Activated B cell treated with CpG ODN at 0.5 μM for 24 hours (primary cell): ENCODE results near the gene PFKL. TPM values are rescaled to one million over a fixed set of nuclear protein-coding genes. Genes with fewer than 3 reads are reported as not detected.

Source experiments
- ATAC-seq: fragments of 200-7000 bp; cut with Tn5 transposase; one replicate; pipeline ENCODE4 v1.10.0; 2021; ENCODE audit warnings: low read depth, mild to moderate bottlenecking, moderate library complexity
- CTCF ChIA-PET: fragments of 350-600 bp; sonication (Branson Sonifier 250); formaldehyde crosslinking; loops from one replicate; lab custom pipeline; 2021; ENCODE audit warnings: antibody characterized with exemption; lab: Charles Lee
- POLR2A ChIA-PET: fragments of 350-600 bp; sonication (Branson Sonifier 250); formaldehyde crosslinking; loops from one replicate; lab custom pipeline; 2021; ENCODE audit warnings: antibody characterized with exemption; lab: Charles Lee
- DNase-seq: peaks from one replicate; pipeline ENCODE4 v3.0.0; 2022
- H3K27ac Mint-ChIP-seq: one replicate; pipeline ENCODE4 v1.8.0; 2020; ENCODE audit warnings: mixed read lengths
- H3K27me3 Mint-ChIP-seq: one replicate; pipeline ENCODE4 v1.8.0; 2021; ENCODE audit warnings: mixed read lengths
- H3K36me3 Mint-ChIP-seq: one replicate; pipeline ENCODE4 v1.8.0; 2021; ENCODE audit warnings: low read depth, mixed read lengths
- H3K4me1 Mint-ChIP-seq: one replicate; pipeline ENCODE4 v1.8.0; 2021; ENCODE audit warnings: mixed read lengths
- H3K4me3 Mint-ChIP-seq: one replicate; pipeline ENCODE4 v1.8.0; 2020; ENCODE audit warnings: mild to moderate bottlenecking, mixed read lengths
- H3K9me3 Mint-ChIP-seq: one replicate; pipeline ENCODE4 v1.8.0; 2020; ENCODE audit warnings: mixed read lengths
- intact Hi-C: fragments of 100-400 bp; cut with micrococcal nuclease; formaldehyde crosslinking; loops from one replicate; pipeline ENCODE4 v1.15.1; 2024
- total RNA-seq: library from RNA; stranded (reverse); gene quantifications from 2 replicates; pipeline ENCODE4 v1.2.3, GENCODE V29; 2022
- TF ChIP-seq, protein P1 (sequence below): fragments of 200-600 bp; IDR thresholded peaks from one replicate; pipeline ENCODE4 v1.8.0; 2022; ENCODE audit warnings: antibody characterized with exemption, mild to moderate bottlenecking

Gene PFKL
- total RNA-seq, 1 donor from 2014 or later, result 174 TPM

DNA sequence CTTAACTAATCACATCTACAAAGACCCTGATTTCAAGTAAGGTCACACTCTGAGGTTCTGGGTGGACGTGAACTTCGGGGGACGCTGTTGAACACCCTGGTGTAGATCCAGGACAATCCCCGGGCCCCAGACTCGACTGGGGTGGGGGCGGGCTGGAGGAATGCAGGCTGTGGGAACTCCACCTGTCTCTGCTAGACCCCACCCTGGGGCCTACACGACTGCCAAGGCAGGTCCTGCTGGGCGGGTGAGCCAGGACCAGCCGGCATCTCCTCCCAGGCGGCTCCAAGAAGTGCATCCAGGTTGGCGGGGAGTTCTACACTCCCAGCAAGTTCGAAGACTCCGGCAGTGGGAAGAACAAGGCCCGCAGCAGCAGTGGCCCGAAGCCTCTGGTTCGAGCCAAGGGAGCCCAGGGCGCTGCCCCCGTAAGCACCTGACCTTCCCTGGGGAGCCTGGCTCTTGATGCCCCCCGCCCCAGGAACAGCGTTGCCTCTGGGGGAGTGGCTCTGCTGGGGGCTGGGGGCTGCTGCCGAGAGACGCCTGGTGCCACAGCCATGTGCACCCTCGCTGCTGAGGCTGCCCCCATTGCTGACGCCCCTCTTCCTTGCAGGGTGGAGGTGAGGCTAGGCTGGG is 10.4 kb upstream of the PFKL start:
- intact Hi-C loops, result no loop called here
- Mint-ChIP-seq H3K4me1 (peaks cover 18% of the 10 kb centered on the region), H3K9me3 (no peaks in the 10 kb centered on the region), H3K27ac (no peak overlapping the region), H3K4me3 (no peak overlapping the region), H3K36me3 (no peaks in the 10 kb centered on the region), H3K27me3 (peaks cover 2% of the 10 kb centered on the region)
- DNase-seq (no peak), ATAC-seq (no peak)
- ChIA-PET POLR2A (no interaction called here), CTCF (no interaction called here)
- TF ChIP-seq, protein P1, sequence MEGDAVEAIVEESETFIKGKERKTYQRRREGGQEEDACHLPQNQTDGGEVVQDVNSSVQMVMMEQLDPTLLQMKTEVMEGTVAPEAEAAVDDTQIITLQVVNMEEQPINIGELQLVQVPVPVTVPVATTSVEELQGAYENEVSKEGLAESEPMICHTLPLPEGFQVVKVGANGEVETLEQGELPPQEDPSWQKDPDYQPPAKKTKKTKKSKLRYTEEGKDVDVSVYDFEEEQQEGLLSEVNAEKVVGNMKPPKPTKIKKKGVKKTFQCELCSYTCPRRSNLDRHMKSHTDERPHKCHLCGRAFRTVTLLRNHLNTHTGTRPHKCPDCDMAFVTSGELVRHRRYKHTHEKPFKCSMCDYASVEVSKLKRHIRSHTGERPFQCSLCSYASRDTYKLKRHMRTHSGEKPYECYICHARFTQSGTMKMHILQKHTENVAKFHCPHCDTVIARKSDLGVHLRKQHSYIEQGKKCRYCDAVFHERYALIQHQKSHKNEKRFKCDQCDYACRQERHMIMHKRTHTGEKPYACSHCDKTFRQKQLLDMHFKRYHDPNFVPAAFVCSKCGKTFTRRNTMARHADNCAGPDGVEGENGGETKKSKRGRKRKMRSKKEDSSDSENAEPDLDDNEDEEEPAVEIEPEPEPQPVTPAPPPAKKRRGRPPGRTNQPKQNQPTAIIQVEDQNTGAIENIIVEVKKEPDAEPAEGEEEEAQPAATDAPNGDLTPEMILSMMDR, result no peak

DNA sequence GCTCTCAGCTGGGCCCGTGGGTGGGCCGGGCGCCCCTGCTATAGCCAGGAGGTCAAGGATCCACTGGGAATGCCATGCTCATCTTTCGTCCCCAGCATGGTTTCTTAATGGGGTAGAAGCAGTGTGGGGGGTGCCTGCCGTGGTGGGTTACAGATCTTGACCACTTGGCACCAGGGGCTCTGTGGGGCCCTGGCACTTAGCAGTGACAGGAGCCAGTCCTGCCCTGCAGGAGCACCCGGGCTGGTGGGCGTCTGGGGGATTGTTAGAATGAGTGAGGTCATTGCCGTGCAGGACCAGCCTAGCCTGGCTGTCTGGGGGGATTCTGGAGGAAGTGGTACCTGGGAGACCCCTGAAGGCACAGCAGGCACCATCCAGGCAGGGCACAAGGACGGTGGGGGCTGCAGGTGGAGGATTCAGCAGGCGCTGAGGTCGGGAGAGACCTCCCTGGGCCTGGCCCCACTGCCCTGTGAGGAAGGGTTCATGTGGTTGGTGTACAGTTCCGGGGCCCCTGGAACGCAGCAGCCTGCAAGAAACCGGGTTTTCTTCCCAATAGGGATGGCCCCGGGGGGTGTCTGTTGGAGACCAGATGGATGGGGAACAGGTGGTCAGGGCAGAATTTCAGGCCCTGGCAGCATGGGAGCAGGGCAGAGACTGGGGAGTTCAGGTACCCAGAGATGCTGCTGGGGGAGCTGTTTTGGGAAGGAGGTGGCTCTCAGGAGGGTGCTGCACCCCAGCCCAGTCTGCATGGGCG is 9.4 kb upstream of the PFKL start:
- POLR2A ChIA-PET, result no interaction called here
- Mint-ChIP-seq H3K36me3 (no peaks in the 10 kb centered on the region), H3K4me1 (peaks cover 28% of the 10 kb centered on the region), H3K27me3 (peaks cover 2% of the 10 kb centered on the region), H3K4me3 (no peak overlapping the region), H3K27ac (no peak overlapping the region), H3K9me3 (no peaks in the 10 kb centered on the region)
- DNase-seq, result no peak
- intact Hi-C loops, result no loop called here
- CTCF ChIA-PET, result no interaction called here
- no peak for ATAC-seq
- TF ChIP-seq, protein P1, result no peak

DNA sequence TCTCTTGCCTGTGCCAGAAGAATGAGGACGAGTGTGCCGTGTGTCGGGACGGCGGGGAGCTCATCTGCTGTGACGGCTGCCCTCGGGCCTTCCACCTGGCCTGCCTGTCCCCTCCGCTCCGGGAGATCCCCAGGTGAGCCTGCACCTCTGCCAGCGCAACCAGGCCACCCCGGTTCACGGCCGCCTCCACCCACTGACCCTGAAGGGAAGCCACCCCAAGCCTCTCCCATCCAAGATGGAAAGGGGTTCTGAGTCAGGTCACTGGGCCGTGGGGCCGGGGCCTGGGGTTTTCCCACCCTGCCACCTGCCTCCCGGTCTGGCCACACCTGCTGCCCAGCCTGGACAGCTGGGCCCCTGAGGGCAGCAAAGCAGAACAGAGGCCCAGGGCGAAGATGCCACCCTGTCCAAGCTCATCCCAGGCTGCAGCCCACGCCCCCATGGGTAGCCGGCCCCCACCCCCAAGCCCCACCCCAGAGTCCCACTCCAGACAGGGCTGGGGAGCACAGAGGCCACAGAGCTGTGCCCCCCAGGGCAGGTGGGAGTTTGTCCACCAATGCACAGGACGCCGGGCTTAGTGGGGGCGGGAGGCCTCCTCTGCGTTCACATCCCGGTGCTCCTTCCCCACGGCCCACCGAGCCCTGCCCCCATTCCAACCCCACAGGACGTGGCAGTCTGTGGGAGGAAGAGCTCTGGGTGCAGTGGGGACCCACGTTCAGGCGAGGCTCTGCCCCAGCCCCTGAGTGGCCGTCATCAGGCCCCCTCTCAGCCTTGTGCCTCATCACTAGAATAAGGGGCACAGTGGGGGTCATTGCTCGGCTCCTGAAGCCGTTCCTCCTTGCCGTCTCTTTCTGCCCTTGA is 8.5 kb upstream of the PFKL start:
- peaks cover 34% of the 10 kb centered on the region for H3K4me1 Mint-ChIP-seq
- peaks cover 2% of the 10 kb centered on the region for H3K27me3 Mint-ChIP-seq
- H3K9me3 Mint-ChIP-seq, result no peaks in the 10 kb centered on the region
- intact Hi-C loops, result no loop called here
- H3K4me3 Mint-ChIP-seq, result no peak overlapping the region
- no peak overlapping the region for H3K27ac Mint-ChIP-seq
- TF ChIP-seq, protein P1, result no peak
- no peaks in the 10 kb centered on the region for H3K36me3 Mint-ChIP-seq
- ChIA-PET CTCF (no interaction called here), POLR2A (interaction anchor here (0.6 kb wide), 1 partner anchor 473 kb away, joined by 4 read pairs; no protein-coding TSS in a partner anchor)
- ATAC-seq (no peak), DNase-seq (no peak)

DNA sequence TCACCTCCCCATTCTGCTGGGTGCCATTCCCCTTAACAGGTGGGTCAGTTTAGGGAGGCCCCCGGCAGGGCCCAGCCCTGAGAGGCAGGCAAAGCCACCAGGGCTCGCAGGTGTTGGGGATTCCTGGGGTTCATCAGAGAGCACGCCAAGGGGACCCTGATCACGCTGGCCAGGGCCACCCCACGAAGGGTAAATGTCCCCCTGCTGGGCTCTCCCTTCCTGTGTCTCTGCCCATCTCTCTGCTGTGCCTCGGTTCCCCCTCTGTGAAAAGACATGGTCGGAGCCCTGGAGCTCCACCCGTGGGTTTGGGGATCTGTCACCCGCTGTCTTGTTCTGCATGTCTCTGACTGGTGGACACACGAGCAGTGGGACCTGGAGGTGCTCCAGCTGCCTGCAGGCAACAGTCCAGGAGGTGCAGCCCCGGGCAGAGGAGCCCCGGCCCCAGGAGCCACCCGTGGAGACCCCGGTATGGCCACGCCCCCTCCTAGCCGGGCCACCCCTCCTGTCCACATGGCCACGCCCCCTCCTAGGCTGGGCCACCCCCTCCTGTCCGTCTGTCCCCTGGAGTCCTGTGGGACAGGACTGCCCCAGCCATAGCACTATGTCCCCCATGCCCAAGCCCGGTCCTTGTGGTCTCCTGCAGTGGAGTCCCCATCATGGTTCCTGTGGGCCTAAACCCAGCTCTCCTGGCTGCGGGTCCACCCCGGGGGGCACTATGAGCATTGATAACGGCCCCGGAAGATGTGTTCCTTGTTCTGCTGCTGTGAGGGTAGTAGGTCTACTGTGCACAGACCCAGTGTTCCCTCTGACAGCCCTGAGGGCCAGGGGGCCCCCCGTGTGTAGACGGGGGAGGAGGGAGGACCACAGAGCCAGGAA is 7.7 kb upstream of the PFKL start:
- H3K4me3 Mint-ChIP-seq, result peak overlapping the region; percentile 19
- CTCF ChIA-PET, result no interaction called here
- H3K4me1 Mint-ChIP-seq, result peaks cover 35% of the 10 kb centered on the region
- intact Hi-C loops, result no loop called here
- H3K27ac Mint-ChIP-seq, result no peak overlapping the region
- POLR2A ChIA-PET, result interaction anchor here (0.6 kb wide), 1 partner anchor 474 kb away, joined by 4 read pairs; no protein-coding TSS in a partner anchor
- H3K36me3 Mint-ChIP-seq, result no peaks in the 10 kb centered on the region
- H3K9me3 Mint-ChIP-seq, result no peaks in the 10 kb centered on the region
- TF ChIP-seq, protein P1, result no peak
- ATAC-seq, result no peak
- no peak for DNase-seq
- peaks cover 2% of the 10 kb centered on the region for H3K27me3 Mint-ChIP-seq
